GM08714 (cell line): ENCODE results near the gene GBGT1.
"Not testable (repeated sequence)": the region's sequence is repeated elsewhere in the genome, so short reads cannot be mapped to it uniquely, and the experiment has no call there.

Experiments
- H3K4me3 ChIP-seq: fragments of 200-500 bp; sonication (Bioruptor generic); 2 replicates; pipeline ENCODE4 v1.5.1; 2014; ENCODE audit warnings: mild to moderate bottlenecking, low read length, inconsistent platforms
- ZNF274 ChIP-seq: IDR thresholded peaks from 2 replicates; pipeline ENCODE4 v1.6.1; 2012; ENCODE audit warnings: mild to moderate bottlenecking, low read depth, low read length

GBGT1 gene

DNA sequence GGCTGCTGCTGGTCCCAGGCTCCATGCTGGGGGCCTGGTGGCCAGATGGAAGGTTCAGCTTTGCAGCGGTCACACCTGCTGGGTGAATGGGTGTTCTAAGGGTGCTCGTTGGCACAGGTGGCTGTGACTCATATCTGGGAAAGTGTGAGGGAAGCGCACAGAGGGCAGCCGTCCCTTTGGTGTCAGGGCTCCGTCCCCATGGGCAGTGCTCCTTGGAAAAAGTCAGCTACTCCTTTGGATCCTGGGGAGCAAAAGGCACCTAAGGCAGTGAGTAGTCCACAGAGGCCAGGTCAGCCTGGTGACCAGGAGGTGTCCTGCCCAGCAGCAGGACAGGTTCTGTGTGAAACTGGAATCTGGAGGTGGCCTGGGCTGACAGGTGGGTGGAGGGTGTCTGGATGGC is 18.4 kb upstream of the GBGT1 start:
- no peak for TF ChIP-seq ZNF274
- H3K4me3 ChIP-seq = no peak overlapping the region

DNA sequence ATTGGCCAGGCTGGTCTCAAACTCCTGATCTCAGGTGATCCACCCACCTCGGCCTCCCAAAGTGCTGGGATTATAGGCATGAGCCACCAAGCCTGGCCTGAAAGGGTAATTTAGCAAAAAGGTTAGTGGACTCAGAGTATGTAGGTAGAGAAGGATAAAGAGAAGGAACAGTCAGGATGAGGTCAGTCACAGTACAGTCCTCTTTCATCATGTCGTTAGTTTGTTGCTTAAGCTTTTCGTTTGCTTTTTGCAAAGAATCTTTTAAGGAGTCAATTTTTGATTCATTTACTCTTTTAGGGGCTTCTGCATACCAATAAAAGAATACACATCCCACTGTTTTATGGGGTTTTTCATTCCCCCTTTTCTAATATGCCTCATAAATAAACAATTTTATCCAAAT is 17.8 kb upstream of the GBGT1 start:
- no peak for TF ChIP-seq ZNF274
- no peak overlapping the region for H3K4me3 ChIP-seq

DNA sequence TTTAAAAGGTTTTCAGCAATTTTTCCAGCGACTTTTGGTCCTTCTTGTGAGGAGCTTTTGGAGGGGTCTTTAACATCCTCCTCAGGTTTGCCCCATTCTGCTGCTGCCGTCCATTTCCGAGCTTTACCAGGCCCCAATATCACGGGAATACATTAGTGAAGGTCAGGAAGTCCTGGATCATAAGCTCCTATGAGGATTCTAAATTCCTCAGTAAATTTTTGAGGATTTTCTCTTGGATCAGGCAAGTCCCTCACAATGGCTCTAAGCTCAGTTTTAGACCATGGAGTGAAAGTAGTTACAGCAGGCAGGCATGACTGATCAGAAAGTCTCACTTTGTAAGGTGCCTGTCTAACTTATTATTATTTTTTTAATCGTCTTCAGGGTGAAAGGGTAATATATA is 17.2 kb upstream of the GBGT1 start:
- no peak overlapping the region for H3K4me3 ChIP-seq
- TF ChIP-seq ZNF274 = no peak

DNA sequence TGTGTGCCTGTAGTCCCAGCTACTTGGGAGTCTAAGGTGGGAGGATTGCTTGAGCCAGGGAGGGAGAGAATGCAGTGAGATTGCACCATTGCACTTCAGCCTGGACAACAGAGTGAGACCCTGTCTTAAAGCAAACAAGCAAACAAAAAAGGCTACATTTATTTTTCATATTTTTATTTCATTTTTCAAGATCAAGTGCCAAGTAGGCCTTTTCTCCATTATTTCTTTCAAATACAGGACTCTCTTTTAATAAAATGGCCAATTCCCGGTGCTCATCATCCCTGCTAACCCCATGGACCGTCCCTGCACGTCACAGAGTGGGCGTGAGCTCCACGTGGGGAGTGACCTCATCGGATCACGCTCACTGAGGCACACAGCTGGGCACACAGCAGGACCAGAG is 9.3 kb upstream of the GBGT1 start:
- no peak for TF ChIP-seq ZNF274
- no peak overlapping the region for H3K4me3 ChIP-seq

DNA sequence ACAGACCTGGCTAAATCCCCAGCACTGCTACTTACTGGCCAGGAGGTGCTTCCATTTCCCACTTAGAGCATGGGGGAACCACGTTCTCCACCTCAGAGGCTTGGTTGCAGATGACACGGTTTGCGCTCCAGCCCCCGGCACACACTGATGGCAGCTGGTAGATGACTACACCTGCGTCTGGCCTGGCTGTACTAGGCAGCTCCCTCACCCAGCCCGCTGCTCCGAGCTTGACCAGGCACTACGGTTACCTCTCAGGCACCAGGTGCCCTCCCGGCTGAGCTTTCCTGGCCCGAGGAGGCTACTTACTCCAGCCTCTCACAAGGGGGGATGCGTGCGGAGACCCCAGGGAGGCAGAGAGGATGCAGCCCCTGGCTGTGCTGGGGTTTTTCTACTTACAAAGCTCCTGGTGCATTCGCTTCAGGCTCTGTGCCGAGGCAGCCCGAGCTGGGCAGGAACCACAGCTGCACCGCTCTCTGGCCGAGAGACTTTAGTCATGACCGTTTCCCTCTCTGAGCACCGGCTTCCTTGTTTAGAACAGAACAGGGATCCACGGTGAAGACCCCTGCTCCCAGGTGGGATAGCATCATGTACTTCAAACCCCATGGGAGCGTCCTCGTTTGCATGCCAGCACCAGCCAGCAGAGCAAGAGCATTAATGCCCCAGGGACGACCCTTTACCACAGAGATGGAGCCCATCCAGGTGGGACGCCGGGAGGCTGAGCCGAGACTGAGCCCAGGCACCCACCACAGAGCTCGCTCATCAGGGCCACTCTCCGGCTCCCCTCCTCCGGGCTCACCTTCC is 7.6 kb upstream of the GBGT1 start:
- H3K4me3 ChIP-seq = no peak overlapping the region
- TF ChIP-seq ZNF274 = no peak

DNA sequence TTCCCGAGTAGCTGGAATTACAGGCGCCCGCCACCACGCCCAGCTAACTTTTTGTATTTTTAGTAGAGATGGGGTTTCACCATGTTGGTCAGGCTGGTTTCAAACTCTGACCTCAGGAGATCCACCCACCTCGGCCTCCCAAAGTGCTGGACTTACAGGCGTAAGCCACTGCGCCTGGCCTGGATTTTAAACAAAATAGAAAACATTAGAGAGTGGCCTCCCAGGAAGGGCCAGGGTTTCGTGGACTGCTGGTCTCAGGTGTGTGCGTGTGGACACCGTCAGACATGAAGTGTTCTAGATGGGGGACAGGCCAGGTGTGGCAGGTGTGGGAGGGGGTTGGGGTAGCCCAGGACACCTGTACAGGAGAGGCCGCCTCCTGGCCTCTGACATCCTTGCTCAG is 7.0 kb upstream of the GBGT1 start:
- no peak overlapping the region for H3K4me3 ChIP-seq
- no peak for TF ChIP-seq ZNF274

DNA sequence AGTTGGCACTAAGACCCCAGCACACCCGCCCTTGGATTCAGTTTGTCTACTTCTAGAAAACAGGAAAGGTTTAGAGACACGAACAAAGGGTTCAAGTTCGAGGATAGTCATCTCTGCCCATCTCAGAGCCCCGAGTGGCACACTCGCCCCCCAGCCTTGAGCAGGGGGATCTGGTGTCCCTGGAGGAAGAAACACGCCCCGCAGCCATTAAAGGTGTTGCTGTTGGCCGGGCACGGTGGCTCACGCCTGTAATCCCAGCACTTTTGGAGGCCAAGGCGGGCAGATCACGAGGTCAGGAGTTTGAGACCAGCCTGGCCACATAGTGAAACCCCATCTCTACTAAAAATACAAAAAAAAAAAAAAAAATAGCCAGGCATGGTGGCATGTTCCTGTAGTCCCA is 6.0 kb upstream of the GBGT1 start:
- not testable (repeated sequence) for H3K4me3 ChIP-seq

DNA sequence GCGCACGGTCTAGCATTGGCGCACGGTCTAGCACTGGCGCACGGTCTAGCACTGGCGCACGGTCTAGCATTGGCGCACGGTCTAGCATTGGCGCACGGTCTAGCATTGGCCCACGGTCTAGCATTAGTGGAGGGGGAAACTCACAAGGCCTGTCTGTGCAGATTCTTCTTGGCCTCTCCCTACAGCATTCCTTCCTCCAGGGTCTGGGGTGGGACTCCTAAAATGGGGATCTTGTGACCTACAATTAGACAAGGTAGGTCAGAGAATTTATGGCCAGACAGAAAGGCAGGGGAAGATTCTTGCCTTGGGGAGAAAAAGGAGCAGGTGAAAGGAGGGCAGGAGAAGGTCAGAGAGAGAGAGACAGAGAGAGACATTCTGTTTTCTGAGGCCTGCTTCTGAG is 5.4 kb upstream of the GBGT1 start:
- H3K4me3 ChIP-seq = no peak overlapping the region
- TF ChIP-seq ZNF274 = no peak

DNA sequence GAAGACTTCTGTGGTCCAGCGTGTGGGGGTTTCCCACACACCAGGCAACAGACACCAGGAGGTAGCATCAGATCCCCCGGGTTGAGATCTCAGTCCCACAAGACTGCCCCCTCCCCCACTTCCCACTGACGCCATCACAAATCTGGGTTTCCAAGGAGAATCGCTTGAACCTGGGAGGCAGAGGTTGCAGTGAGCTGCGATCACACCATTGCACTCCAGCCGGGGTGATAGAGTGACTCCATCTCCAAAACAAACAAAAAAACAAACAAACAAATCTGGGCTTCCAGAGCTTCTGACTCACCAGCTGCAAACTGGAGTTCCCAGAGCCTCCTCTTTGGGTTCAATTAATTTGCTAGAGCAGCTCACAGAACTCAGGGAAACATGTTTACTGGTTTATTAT is 4.7 kb upstream of the GBGT1 start:
- TF ChIP-seq ZNF274 = no peak
- no peak overlapping the region for H3K4me3 ChIP-seq

DNA sequence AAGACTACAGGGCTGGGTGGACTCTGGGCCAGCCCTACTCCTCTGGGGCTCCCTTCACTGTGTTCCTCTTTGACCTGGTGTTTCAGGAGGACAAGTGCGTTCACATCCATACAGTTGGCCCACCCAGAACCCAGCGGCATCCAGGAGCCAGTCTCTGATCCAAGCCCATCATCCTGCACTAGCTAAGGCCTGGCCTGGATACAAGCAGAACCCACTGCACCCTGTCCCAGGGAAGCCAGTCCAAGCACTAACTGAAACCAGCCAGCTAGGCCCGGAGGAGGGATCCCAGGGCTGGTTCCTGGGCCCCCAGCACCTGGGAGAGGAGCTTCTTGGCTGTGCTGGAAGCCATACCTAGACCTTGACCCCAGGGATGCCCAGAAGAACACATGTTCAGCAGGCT is 4.1 kb upstream of the GBGT1 start:
- TF ChIP-seq ZNF274 = no peak
- no peak overlapping the region for H3K4me3 ChIP-seq

DNA sequence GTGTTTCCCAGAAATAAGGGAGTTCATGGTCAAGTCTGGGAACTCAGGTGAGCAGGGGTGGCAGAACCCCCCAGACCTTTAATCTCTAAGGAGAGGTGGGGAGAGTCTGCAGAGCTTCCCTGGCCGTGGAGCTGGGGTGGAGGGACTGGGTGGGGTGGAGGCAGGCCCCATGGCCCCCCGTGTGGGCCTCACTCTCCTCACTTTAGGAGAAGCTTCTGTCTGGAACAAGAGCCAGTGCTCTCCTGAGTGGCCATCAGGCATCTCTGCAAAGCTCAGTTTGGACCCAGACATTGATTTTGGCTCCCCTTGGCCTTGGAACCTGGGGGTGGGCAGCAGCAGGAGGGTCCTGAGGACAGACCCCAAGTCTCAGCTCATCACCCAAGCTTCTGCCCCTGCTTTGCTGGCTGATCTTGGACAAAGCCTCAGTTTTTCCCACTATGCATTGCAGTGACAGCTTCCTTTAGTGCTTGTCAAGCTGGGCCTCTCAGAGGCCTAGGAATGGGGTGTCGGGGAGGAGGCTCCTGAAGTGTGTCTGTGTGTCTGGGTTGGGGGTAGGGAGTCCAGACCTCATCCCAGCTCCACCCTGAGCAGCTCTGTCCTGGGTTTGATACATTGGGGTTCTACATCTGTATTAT is 3.5 kb upstream of the GBGT1 start:
- TF ChIP-seq ZNF274 = no peak
- no peak overlapping the region for H3K4me3 ChIP-seq

DNA sequence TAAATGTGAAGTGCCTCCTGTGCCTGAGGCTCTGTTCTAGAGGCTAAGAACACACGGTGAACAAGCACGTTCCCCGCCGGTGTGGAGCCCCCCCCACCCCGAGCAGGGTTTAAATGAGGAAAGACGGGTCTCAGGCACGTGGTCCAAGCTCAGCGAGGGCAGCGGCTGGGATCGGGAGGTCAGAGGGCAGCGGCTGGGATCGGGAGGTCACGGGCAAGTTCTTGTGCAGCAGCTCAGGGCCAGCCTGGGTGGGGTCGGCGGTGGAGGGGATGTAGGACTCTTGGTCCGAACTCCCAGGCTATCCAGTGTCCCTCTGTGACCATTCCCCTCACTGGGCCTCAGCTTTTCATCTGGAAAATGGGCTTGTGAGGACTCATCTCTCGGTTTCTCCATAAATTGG is 2.7 kb upstream of the GBGT1 start:
- TF ChIP-seq ZNF274 = no peak
- H3K4me3 ChIP-seq = no peak overlapping the region

DNA sequence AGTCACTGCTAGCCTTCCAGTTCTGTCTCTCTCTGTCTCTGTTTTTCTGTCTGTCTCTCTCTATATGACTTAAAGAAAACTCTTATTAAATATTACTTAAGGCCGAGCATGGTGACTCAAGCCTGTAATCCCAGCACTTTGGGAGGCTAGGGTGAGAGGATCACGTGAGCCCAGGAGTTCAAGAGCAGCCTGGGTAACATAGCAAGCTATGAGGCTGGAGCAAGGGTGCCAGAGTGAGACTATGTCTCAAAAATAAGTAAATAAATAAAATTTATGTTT is 1.7 kb upstream of the GBGT1 start:
- no peak overlapping the region for H3K4me3 ChIP-seq
- no peak for TF ChIP-seq ZNF274

DNA sequence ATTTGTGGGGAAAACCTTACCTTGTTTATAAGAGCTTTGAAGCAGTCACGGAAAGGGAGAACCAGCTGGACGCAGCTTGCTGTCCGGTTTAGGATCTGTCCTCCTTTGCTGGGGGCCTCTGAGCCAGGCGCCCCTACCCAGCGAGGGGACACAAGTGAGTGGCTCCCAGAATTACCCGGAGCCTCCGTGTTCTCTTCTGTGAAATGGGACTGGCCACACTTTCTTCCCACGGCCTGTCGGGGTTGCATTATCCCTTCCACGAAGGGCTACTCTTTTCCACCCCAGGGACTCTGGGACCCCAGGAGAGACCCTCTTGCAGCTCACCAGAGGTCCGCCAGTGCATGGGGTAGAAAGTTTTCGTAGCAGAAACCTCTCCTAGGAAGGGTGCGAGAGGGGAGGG is 477 bp upstream of the GBGT1 start:
- TF ChIP-seq ZNF274 = no peak
- peak overlapping the region; percentile 68; the same call in 1 of the 2 replicates for H3K4me3 ChIP-seq

DNA sequence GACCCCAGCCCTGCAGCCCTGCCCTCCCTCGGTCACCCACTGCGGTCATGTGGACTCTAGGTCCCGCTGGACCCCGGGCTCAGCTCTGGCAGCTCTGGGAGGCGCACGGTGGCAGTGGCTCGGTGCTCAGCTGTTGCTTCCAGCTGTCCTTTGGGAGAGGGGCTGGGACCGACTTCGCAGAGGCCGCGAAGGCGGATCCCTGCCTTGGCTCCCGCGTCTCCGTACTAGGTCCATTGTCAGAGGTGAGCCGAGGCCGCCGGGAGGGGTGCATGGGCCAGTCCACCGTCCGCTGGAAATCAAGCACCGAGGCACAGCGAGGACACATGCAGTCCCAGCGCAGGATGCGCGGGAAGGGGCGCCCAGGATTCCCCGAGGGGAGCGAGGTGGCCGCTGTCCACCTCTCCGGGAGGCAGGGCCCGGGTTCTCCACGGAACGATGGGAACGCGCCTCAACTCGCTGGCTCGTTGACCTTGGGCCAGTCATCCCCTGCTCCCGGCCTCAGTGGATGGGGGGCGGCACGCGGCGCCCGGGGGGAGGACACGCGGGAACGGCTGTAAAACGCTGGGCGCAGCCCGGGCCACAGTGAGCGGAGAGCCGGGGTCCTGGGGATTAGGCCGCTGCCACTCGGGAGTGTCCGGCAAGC is 732 bp downstream of the GBGT1 start:
- TF ChIP-seq ZNF274 = no peak
- H3K4me3 ChIP-seq = peak overlapping the region; percentile 68; the same call in 1 of the 2 replicates
